GM21619 (cell line): ENCODE results near the gene KIAA0232.
"Not testable (repeated sequence)": the region's sequence is repeated elsewhere in the genome, so short reads cannot be mapped to it uniquely, and the experiment has no call there.

Source experiments
- ATAC-seq: cut with Tn5 transposase; IDR thresholded peaks from one replicate; pipeline ENCODE4 v1.9.1; 2021; ENCODE audit not compliant: unreplicated experiment

KIAA0232 gene

DNA sequence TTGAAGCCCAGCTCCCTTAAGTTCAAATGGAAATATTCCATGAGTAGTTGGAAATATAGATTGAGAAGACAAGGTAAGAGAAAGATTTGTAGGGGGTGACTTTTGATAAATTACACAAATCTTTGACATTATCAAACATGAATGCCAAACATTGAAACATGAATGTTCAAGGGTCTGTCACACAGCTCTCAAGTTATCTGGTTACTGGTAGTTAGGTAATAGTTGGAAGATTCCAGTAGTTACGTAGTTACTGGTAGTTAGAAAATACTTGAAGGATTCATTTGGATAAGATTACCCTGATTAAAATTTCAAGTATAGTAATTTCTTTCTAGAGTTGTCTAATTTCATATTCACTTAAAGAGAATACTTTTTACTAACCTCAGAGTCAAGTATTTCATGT is 20.7 kb downstream of the KIAA0232 start:
- no peak for ATAC-seq

DNA sequence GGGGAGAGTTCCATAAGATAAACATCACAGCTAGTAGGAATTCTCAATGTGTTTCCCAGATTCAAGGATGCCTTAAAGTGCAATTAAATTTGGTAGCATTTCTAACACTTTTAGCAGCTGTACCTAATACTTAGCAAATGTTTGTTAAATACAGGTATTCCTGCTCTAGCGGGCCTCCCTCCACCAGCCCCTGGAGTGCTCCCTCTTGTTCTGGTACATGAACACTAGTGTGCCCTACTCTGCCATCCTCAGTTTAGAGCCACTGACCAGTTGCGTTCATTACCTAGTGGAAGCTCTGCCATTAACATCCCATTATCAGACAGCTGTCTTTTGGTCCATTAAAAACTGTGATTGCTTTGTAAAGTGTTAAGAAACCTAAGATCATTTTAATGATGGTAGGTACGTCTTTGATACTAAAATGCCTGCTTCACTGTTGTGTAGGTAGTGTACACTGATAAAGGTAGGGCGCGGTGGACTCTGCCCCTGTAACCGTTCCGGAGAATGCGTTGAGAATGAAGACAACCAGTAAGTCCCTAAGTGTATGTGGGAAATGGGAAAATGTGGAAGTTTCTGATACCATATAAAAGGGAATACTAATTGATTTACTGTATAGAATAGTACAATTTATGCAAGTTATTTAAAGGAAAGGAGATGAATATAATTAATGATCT is 21.7 kb downstream of the KIAA0232 start:
- ATAC-seq: no peak

DNA sequence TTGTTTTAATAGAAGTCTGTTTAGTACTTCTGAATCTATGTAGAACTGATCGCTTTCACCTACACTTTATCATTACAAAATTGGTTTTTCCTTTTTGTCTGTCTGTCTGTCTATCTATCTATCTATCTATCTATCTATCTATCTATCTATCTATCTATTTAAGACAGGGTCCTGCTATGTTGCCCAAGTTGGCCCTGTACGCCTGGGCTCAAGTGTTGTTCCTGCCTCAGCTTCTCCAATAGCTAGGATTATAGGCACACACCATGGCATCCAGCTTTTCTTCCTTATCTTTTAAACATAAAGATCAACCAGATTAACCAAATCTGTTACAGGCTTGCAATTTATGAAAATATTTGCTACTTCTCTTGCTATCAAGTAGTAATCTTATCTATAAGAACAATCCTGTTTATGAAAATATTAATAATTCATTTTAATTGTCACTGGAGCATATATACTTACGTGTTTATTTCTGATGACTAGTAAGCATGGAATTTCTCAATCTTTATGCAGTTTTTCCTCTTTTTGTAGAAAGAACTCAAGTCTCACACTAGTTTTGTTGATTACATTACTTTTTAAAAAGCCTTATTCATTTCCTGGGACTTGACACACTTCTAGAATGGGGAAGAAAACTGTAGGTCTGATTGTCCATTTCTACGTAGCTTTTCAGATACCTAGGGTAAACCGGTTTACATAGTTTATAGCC is 24.5 kb downstream of the KIAA0232 start:
- no peak for ATAC-seq

DNA sequence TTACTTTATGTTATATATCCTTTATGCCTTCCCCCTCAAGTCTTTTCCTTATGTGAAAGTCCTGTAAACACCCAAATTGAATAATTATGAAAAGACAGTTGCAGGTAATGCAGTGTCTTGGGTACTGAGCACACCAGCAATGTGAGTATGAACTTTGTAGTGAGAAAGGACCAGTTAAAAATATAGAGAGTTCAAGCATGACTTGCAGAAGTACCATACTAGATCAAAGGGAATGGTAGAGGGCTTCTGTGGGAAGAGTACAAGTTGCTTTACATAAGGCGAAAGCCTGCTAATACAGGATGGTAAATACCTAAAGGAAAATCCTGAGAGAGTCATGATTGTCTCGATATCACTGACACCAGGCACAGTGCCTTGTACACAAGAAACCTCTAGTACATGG is 25.7 kb downstream of the KIAA0232 start:
- ATAC-seq: no peak

DNA sequence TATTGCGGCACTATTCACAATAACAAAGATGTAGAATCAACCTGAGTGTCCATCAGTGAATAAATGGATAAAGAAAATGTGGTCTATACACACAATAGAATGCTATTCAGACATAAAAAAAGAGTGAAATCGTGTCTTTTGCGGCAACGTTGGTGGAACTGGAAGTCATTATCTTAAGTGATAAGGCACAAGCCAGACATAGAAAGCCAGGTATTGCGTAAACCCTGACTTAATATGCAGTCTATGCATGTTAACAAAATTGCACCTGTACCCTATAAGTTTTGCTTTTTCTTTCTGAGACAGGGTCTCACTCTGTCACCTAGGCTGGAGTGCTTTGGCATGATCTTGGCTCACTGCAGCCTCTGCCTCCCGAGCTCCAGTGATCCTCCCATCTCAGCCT is 28.6 kb downstream of the KIAA0232 start:
- ATAC-seq: no peak

DNA sequence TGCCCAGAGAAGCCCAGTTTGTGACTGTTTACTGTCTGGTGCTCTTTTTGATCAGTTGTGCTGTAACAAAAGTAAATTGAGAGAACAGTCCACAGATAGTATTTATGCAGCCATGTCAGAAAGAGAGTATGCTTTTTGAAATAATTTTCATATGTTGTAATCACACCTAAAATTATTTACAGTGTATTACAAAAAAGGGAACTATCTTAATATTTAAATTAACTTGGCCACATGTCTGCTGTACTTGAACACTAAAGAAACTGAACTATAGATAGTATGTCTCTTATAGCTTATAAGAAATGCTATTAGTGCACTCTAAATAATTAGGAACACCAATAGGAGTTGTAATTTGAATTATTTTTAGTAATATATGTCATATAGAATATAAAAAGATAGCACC is 30.2 kb downstream of the KIAA0232 start:
- ATAC-seq: no peak

DNA sequence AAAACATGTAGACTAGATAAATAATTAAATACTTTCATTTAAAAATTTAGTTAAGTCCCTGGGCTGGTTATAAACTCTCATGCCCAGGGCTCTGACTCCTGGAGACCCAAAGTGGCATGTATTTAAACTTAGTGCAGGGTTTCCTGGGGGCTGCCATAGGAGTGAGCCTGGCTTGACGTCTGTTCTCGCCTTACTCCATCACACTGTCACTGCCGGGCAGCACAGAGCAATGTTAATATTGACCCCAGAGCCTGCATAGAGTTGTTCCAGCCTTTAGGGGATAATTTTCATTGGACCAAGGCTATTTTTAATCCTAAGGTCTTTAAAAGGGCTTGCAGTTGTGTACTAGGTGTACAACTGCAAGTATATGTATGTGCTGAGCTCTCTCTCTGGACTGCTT is 31.2 kb downstream of the KIAA0232 start:
- ATAC-seq: no peak

DNA sequence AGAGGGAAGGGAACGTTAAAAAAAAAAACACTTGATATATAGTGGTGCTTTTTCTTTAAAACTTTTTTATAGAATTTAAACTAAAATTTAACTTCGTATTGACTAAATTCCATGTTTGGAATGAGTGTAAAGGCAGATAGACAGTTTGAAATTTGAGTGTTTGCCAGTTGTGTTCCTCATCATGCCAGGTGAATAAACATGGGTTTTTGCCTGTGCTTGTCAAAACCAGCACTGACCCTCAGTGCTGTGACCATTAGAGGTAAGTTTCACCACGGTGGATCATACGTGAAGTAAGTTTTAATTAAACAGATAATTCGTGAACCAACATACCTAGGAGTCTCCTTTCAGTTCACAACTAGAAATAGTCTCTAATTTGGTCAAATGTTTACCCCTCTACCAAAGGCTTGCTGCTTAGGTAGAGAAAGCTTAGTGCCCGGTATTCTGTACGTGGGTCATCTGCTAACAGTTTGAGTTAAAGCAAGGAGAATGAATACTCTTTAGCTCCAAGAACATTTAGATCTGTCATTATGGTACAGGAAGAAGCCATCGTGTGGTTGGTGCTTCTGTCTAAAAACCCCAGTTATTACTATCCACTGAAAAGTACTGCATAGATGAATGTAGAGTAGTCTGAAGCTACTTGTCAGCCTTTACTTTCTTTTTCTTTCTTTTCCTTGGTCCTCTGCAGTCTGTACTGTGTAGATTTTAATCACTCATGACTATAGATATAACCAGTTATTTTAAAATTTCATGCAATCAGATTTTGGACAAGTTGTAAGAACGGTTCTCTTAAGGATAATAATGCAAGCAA is 32.7 kb downstream of the KIAA0232 start:
- no peak for ATAC-seq

DNA sequence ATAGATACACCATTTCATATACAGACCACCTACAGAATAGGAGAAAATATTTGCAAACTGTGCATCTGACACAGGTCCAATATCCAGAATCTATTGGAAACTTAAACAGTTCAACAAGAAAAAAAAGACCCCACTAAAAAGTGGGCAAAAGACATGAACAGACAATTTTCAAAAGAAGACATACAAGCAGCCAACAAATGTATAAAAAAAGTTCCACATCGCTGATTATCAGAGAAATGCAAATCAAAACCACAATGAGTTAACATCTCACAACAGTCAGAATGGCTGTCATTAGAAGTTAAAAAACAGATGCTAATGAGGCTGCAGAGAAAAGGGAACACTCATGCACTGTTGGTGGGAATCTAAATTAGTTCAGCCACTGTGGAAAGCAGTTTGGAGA is 36.8 kb downstream of the KIAA0232 start:
- ATAC-seq: no peak

DNA sequence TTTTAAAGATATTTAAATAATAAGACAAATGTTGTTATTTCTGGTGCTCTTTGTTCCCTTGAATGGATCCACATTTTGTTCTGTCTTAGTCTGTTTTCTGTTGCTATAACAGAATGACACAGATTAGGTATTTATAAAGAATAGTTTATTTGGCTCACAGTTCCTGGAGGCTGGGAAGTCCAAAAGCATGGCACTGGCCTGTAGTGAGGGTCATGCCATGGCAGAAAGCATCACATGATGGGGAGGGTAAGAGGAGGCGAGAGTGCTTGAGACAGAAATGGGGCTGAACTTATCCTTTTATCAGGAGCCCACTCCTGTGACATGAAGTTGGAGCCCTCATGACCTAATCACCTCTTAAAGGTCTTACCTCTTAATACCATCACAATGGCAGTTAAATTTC is 38.2 kb downstream of the KIAA0232 start:
- ATAC-seq: no peak

DNA sequence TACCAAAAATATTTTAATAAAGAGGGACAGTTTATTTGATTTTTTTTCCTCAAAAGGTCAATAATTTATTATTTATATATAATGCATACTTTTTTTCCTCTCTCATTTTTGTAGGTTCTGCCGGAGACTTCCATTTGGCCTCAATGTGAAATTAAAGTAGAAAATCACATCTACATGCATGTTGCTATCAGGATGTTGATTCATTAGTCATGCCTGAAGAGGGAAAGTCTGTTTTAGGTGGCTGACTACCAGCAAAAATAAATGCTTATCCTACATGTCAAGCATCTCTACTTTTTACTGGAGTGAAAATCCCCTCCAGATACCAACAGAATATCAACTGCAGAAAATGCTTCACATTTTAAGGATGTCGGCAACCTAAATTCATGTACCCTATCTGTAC is 41.5 kb downstream of the KIAA0232 start:
- ATAC-seq: no peak

DNA sequence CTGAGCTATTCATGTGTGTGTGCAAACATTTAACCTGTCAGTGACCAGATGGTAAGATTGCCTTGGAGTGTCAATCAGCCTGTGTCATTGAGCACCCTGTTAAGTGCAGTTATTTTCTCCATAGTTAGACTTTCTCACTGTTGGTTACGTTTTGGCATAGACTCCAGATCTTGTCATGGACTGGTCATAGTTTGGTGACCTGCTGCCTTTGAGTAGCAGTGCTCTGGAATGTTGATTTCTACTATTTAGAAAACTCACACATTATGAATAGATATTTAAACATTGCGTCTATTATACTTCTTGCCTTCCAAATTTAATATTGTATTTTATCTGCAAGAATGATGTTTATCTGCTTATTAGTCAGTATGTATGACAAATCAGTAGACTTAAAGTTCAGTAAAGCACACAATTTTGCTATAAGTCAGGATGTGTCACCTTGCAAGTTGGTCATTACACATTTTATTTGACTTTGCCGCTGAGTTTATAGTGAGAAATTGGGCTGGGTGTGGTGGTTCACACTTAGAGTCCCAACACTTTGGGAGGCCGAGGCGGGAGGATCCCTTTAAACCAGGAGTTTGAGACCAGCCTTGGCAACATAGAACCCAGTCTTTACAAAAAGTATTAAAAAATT is 42.4 kb downstream of the KIAA0232 start:
- ATAC-seq: no peak

DNA sequence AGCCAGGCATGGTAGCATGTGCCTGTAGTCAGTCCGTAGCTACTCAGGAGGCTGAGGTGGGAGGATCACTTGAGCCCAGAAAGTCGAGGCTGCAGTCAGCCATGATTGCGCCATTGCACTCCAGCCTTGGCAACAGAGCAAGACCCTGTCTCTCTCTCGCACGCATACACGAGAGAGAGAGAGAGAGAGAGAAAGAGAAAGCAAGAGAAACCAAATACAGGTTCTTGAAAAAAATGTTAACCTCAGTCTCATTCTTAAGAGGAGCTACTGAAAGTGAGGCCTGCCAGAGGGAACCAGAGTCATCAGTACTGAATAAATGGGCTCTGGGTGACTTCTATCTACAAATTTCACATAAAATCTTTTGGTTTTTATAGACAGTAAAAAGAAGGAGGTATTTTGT is 42.9 kb downstream of the KIAA0232 start:
- no peak for ATAC-seq

DNA sequence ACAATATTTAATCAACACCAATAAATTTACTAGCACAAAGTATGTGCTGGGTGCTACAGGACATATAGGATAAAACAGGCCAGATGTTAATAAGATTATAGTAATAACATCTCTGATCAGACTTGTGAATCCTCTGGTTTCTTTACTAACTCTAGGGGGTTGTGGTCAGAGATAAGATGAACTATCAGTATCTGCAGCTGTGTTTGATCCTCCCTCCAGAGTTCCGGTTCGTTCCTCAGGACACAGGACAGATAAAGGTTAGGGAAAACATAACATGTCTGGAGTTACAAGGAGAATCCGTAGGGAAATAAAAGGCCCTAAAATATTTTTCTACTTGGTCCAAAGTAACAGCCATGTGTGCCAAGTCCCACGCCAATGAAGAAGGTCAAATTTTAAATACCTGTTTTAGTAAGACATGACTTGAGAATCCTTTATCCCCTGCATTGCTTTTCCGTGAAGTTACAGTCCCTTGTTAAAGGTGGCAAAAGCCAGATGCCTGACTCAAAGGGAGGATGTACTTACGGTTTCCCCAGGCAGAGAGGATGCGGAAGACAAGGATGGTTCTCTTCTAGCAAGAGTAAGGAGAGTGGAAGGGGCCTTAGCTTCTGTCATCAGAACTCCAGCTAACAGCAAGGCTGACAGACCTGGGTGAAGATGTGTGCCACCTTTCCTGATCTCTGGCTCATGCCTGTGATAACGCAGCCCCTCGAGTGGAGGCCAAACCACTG is 44.4 kb downstream of the KIAA0232 start:
- no peak for ATAC-seq

DNA sequence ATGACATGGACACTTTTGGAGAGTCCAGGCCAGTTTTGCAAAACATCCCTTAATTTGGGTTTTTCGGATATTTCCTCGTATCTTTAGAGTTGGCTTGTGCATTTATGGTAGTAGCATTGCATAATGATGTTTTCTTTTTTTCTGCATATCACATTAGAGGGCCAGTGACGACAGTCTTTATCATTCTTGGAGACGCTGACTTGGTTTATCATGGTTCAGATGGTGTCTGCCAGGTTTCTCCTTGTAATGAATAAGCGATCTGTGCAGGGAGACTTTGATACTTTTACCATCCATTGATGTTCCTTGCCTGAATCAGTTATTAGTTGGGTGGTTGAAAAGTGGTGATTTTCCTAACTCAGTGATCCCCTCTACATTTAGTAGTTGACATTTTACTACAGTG is 46.6 kb downstream of the KIAA0232 start:
- no peak for ATAC-seq

DNA sequence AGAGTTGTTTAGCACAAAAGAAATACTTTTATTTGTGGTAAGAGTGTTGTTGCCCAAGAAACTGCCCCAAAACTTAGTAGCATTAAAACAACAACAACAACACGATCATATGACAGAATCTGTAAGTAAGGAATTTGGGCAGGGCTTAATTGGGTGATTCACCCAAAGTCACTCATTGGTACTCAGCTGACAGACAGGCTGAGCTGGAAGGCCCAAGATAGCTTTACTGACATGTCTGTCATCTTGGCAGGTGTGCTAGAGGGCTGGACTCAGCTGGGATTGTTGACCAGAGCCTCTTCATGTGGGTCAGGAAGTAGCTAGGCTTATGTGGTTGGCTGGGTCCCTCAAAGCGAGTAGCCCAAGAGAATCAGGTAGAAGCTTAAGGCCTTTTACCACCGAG is 52.3 kb downstream of the KIAA0232 start:
- no peak for ATAC-seq

DNA sequence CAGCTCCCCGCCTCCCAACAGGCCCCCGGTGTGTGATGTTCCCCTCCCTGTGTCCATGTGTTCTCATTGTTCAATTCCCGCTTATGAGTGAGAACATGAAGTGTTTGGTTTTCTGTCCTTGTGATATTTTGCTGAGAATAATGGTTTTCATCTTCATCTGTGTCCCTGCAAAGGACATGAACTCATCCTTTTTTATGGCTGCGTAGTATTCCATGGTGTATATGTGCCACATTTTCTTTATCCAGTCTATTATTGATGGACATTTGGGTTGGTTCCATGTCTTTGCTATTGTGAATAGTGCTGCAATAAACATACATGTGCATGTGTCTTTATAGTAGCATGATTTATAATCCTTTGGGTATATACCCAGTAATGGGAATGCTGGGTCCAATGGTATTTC is 53.1 kb downstream of the KIAA0232 start:
- not testable (repeated sequence) for ATAC-seq

DNA sequence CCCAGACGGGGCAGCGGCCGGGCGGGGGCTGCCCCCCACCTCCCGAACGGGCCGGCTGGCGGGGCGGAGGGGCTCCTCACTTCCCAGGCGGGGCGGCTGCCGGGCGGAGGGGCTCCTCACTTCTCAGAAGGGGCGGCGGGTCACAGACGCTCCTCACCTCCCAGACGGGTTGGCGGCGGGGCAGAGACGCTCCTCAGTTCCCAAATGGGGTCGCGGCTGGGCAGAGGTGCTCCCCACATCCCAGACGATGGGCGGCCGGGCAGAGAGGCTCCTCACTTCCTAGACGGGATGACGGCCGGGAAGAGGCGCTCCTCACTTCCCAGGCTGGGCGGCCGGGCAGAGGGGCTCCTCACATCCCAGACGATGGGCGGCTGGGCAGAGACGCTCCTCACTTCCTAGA is 54.6 kb downstream of the KIAA0232 start:
- not testable (repeated sequence) for ATAC-seq

DNA sequence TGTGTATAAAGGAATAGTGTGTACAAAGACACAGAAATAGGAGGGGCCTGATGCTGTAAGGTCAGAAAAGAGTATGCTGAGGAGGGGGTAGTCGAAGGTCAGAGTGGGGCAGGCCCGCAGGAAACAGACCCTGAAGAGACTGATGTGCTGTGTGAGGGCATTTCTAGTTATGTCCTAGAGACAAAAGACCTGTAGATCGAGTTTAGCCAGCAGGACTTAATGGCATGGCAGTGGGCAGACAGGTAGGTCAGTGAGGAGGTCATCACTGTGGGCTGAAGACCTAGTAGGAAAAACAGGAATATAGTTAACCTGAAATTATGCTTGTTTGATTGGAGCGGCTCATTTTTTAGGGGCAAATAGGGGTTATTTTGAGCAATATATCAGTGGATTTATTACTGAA is 57.1 kb downstream of the KIAA0232 start:
- ATAC-seq: no peak

DNA sequence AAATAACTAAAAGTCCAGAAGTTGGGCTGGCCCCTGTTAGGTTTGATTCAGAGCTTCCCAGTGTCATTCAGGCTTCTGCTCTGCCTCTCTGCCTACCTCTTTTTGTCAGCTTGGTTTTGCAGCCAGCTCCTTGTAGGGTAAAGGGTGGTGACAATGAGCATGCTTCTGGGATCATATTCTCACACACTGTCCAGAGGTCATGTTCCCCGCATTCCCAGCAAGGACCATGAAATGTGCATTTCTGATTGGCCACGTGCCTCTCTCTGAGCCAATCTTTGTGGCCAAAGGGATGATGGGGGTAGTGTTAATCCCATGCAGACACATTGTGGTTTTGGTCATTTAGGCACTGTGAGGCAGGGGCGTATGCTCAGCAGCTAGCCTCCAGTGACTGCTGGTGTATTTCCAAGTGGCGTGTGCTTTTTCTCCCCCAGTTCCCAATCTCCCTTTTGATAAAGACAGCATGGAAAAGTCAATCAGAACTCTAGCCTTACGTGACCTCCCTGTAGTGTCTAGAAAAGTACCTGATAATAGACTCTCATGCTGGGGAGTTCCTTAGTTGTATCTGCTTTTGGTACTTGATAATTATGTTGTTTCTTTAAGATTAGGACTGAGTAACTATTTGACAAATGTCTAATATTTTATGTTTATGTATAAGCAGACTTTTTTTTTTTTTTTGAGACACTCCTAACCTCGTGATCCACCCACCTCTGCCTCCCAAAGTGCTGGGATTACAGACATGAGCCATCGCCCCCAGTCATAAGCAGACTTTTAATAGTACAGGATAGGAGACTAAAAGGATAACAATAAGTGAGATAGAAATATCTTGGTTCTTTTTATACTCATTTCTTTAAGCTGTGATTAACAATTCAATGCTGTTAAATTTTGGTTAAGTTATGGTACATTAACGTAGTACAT is 57.8 kb downstream of the KIAA0232 start:
- no peak for ATAC-seq
